D721Med (cell line): ENCODE data around the gene MLC1.

Source experiments
- DNase-seq: peaks from one replicate; pipeline ENCODE4 v3.0.0; 2011; ENCODE audit warnings: low spot score; ENCODE audit not compliant: insufficient read length
- FAIRE-seq: peaks from 2 replicates; lab custom pipeline; 2011; peaks lifted over from hg19 to GRCh38; lab: Jason Lieb, UNC
- TF ChIP-seq, protein P1 (sequence below): IDR thresholded peaks from 2 replicates; pipeline ENCODE4 v1.5.1; 2012; ENCODE audit warnings: mild to moderate bottlenecking, control low read depth; ENCODE audit not compliant: insufficient read depth; ENCODE audit errors: missing control alignments

Gene MLC1

DNA sequence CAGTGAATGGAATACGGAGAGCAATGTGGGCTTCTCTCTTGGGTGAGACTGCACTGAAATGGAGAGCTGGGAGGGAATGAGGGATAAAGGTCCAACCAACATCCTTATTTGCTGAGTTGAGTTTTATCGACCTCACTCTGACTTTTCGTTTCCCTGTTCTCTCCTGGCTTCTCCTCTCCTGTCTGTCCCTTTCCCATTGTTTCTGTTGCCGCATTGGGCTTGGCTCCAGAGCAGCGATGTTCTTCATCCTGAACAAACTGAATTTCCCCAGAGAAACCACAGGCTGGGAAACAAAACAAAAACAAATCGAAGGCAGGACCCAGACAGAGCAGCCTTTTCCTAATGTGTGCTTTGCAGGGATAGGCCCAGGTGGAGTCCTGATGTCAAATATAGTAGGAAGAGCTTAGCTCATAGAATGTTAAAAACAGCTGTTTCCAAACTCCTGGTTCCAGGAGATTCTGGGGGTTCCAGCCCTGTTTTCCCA lies 34.6 kb upstream of the MLC1 start:
- TF ChIP-seq, protein P1, sequence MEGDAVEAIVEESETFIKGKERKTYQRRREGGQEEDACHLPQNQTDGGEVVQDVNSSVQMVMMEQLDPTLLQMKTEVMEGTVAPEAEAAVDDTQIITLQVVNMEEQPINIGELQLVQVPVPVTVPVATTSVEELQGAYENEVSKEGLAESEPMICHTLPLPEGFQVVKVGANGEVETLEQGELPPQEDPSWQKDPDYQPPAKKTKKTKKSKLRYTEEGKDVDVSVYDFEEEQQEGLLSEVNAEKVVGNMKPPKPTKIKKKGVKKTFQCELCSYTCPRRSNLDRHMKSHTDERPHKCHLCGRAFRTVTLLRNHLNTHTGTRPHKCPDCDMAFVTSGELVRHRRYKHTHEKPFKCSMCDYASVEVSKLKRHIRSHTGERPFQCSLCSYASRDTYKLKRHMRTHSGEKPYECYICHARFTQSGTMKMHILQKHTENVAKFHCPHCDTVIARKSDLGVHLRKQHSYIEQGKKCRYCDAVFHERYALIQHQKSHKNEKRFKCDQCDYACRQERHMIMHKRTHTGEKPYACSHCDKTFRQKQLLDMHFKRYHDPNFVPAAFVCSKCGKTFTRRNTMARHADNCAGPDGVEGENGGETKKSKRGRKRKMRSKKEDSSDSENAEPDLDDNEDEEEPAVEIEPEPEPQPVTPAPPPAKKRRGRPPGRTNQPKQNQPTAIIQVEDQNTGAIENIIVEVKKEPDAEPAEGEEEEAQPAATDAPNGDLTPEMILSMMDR = no peak
- DNase-seq (no peak), FAIRE-seq (no peak)

DNA sequence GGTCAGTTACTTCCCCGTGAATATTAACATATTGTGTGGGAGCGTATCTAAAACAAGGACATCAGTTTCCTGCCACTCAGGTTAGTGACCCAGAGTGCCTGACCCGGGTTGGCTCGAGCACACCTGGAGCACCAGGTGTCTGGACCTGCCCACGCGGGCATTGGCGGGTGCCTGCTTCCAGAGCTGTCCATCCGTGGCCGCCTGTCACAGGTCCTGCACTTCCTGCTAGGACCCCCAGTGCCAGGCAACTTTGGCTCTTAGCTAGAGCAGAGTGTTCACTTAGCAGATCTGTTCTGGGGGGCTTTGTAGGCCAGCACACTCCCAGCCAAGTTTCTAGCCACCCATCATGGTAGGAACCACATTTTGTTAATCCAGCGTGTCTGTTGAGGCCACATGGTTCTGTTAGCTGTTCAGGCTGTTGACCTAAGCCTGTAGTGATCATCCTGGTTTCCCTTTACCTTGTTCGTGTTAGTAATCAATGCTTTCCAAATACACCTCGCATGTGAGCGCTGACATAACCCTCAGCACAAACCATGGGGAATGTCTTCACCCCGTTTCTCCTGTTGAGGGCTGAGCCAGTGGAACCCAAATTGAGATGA lies 34.0 kb upstream of the MLC1 start:
- FAIRE-seq = no peak
- DNase-seq = no peak
- TF ChIP-seq, protein P1 = no peak

DNA sequence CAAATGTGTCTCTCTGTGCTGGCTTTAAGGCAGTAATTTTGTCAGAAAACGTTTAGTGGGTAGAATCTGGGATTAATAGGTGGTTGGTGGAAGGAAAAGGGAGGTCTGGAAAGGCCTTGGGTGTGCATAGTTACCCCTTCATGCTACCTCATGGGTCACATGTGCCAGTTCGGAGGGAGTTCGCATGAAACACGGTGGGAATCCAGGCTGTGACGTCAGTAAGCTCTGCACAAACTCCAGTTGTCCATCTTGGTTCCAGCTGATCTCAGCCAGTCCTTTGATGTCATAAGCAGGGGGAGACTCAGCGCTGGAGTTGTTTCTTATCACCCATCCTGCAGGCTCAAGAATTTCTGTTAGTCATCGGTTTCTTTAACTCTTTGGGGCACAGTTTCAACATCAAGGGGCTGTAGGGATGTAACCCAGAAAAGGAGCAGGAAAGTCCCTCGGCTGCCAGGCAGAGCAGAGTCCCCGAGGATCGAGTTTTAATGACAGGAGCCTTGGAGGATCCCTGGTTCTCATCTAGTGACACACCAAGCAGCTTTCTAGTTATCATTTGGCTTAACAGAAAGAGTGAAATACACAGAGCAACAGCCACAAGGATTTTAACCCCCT lies 33.4 kb upstream of the MLC1 start:
- TF ChIP-seq, protein P1 = no peak
- FAIRE-seq (no peak), DNase-seq (no peak)

DNA sequence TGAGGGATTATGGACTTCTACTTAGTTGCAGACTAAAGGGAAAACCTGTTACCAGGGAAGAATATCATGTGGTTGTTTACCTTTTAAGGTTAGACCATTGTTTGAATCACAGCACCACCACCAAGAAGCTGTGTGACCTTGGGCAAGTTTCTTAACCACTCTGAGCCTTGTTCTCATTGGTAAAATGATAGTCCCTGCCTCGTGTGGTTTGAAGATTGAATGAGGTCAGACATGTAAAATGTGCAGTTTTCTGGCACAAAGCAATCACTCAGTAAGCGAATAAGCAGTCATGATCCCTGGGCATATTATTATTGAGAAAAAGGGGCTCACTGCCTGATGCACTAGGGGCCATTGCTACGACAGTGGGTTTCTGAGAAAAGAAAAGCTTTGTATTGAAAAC lies 32.9 kb upstream of the MLC1 start:
- DNase-seq (no peak), FAIRE-seq (no peak)
- TF ChIP-seq, protein P1 = no peak

DNA sequence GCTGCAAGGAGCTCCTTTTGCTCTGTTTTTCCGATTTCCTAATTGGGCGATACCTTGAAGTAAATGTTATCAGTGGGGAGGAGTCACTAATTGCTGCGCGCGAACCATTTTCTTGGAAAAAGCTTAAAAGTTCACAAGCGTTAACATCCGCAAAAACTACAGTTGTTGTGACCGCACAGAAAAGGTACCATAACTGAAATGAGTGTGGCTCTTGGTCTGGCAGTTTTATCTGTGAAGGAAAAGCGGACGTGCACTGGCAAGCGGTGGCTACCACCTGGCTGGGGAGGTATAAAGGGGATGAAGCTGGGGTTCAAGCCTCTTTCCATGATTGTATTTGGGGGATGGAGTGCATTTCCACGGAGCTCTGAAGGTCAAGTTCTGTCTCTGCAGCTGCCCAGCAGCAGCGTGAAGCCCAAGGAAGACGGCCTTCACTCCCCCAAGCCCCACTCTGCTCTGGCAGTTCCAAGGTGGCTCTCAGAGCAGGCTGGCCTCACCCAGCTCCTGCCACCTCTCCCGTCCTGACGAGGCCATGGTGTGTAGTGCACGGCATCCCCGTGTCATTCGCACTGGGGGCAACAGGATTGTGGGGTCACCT lies 32.0 kb upstream of the MLC1 start:
- DNase-seq = no peak
- TF ChIP-seq, protein P1 = no peak
- no peak for FAIRE-seq

DNA sequence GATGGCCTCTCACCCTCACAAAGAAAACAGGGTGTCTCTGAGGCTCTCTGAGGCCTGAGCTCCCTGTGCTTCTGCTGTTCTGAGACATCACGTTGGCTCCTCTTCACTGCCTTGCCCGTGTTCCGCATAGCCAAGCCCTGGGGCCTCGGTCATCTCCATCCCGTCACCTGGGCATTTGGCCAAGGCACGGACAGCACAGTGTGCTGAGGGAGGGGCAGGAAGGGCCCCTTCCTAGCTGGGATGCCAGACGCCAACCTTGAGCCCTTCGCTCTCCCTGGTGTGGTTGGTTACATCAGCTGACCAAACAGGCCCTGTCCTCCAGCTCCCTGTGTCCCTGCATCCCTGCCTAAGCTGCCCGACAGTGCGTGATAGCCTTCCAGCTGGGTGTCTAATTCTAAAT lies 30.5 kb upstream of the MLC1 start:
- no peak for FAIRE-seq
- TF ChIP-seq, protein P1 = no peak
- no peak for DNase-seq
